Peyer's patch (tissue), 4 donors: Measurements from ENCODE around the gene IKBKG.

Experiments
- POLR2A ChIP-seq, 2 donors: fragments of 450-650 bp; IDR thresholded peaks; one replicate each; pipeline ENCODE4 v1.5.1; 2017; ENCODE audit warnings: antibody characterized with exemption in 2 of 2, mild to moderate bottlenecking in 2 of 2, moderate library complexity in 2 of 2
- TF ChIP-seq, protein P1 (sequence below), 6 experiments: fragments of 450-650 bp in 4 of 6; fragments of 200-600 bp in 2 of 6; sonication (generic) in 1 of 6; IDR thresholded peaks; one replicate each; pipeline ENCODE4 v1.5.1; 2017 to 2019; ENCODE audit warnings: antibody characterized with exemption in 6 of 6, mild to moderate bottlenecking in 3 of 6, moderate library complexity in 1 of 6

GRCh38 chrX:154540897-154541535, 6.4 kb upstream of the IKBKG start:
- TF ChIP-seq, protein P1, sequence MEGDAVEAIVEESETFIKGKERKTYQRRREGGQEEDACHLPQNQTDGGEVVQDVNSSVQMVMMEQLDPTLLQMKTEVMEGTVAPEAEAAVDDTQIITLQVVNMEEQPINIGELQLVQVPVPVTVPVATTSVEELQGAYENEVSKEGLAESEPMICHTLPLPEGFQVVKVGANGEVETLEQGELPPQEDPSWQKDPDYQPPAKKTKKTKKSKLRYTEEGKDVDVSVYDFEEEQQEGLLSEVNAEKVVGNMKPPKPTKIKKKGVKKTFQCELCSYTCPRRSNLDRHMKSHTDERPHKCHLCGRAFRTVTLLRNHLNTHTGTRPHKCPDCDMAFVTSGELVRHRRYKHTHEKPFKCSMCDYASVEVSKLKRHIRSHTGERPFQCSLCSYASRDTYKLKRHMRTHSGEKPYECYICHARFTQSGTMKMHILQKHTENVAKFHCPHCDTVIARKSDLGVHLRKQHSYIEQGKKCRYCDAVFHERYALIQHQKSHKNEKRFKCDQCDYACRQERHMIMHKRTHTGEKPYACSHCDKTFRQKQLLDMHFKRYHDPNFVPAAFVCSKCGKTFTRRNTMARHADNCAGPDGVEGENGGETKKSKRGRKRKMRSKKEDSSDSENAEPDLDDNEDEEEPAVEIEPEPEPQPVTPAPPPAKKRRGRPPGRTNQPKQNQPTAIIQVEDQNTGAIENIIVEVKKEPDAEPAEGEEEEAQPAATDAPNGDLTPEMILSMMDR (IDR thresholded peaks at IDR 0.05) = no peak
- no peak for TF ChIP-seq POLR2A (IDR thresholded peaks at IDR 0.05)
